Fibroblast of lung (primary cell): Measurements from ENCODE around the gene IL31.

Experiments
- EZH2 ChIP-seq: IDR thresholded peaks from 2 replicates; pipeline ENCODE4 v1.5.1; 2012; ENCODE audit warnings: low read length, control low read depth, mild to moderate bottlenecking; ENCODE audit errors: missing control alignments
- TF ChIP-seq, protein P1 (sequence below), 2 donors: IDR thresholded peaks in 1 of 2; conservative IDR thresholded peaks in 1 of 2; 1 replicate in 1 of 2; 2 replicates in 1 of 2; pipeline ENCODE4 v1.5.1; 2011 to 2012; ENCODE audit warnings: low read length in 2 of 2, control low read depth in 1 of 2, inconsistent platforms in 1 of 2, low read depth in 1 of 2, mild to moderate bottlenecking in 1 of 2

DNA sequence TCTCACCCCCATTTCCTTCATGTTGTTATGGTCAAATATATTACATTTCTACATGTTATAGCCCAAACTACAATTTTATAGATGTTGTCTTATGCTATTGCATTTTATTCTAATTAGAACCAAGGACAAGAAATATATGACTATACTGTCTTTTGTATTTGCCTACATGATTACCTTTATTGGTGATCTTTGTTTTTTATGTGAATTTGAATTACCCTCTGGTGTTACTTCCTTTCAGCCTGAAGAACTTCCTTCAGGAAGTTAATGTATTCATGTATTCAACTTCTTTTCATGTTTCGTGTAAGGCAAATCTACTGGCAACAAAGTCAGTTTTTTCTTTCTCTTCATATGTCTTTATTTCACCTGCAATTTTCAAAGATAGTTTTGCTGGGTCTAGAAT is 20.8 kb upstream of the IL31 start:
- TF ChIP-seq, protein P1, sequence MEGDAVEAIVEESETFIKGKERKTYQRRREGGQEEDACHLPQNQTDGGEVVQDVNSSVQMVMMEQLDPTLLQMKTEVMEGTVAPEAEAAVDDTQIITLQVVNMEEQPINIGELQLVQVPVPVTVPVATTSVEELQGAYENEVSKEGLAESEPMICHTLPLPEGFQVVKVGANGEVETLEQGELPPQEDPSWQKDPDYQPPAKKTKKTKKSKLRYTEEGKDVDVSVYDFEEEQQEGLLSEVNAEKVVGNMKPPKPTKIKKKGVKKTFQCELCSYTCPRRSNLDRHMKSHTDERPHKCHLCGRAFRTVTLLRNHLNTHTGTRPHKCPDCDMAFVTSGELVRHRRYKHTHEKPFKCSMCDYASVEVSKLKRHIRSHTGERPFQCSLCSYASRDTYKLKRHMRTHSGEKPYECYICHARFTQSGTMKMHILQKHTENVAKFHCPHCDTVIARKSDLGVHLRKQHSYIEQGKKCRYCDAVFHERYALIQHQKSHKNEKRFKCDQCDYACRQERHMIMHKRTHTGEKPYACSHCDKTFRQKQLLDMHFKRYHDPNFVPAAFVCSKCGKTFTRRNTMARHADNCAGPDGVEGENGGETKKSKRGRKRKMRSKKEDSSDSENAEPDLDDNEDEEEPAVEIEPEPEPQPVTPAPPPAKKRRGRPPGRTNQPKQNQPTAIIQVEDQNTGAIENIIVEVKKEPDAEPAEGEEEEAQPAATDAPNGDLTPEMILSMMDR (conservative IDR thresholded peaks at IDR 0.05 in 1 of 2, IDR thresholded peaks at IDR 0.05 in 1 of 2; ENCODE audit: low read depth in 1 of 2, low read length in 2 of 2), result no peak
- no peak for TF ChIP-seq EZH2
